Ishikawa (cell line): ENCODE data around the gene ARHGEF19.

Source experiments
- CEBPB ChIP-seq: IDR thresholded peaks from 2 replicates; pipeline ENCODE4 v1.6.1; 2012
- RAD21 ChIP-seq: IDR thresholded peaks from 2 replicates; pipeline ENCODE4 v1.6.1; 2012; ENCODE audit warnings: low read depth
- TCF12 ChIP-seq: IDR thresholded peaks from 2 replicates; pipeline ENCODE4 v1.6.1; 2012; ENCODE audit warnings: low read depth

DNA sequence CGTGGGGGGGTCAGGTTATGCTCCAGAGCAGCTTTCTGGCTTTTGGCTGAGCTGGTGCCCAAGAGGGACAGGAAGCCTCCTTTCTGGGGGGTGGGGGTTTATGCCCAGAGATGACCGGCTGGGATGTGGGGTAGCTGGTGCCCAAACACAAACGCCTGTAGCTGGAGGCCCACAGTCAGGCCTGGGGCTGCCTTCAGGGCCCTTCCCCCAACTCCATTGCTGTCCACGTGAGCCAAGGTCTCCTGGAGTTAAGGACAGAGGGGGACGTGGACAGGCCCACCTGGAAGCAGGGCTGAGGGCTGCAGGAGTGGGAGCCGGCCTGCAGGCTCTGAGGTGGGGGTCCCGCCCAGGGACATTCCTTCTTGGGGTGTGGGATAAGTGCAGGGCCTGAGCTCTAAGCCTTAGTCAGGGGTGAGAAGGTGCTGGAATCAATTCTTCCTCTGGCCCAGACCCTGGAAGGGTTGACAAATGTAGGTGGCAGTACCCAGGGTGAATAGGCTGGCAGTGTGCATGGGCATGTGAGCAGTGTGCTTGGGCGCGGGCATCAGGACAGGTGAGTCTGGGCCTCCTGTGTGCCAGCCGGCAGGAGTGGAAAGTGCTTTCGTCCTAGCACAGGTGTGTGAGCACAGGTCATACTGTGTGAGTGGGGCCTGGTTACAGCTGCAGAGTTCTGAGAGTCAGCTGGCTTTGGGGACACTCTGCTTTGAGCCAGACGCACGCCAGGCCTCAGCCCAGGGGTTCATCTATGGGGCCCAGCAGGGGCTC lies 17.7 kb upstream of the ARHGEF19 start:
- TF ChIP-seq CEBPB (no peak), RAD21 (no peak), TCF12 (no peak)
